ENCODE data around the gene MAP3K3.

The MAP3K3 gene

GRCh38 chr17:63622574-63623390 is 565 bp downstream of the MAP3K3 start:
- DNase-seq: peak; percentile 39

GRCh38 chr17:63623786-63624530 is 1.7 kb downstream of the MAP3K3 start:
- DNase-seq: no peak

- DNase-seq: no peak
Observed at GRCh38 chr17:63624531-63624880, 2.3 kb downstream of the MAP3K3 start.

DNA sequence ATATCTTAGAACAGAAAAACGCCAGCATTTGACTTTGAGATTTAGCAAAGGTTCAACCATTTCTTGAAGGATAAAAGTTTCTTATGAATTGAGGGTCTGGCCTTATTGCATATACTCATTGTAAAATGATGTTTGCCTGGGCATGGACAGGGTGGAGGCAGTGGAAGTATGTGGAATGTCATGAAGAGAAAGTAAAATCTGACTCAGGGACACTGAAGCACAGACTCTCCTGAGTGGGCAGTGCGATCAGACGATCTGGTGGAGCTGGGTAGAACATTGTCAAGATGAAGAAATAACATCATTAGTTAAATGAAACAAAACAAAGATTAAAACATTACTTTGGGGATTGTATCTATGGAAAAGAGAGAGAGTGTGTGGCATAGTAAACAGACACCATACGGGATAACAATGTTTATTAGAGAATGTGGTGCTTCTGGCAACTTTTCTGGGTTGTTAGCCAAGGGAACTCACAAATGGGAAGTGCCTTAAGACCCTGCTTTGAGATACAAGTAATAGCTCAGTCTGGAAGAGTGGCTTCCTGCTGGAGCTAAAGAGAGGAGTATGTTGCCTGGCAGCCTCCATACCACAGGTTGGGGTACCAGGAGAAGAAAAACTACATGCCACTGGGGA is 4.4 kb downstream of the MAP3K3 start:
- no peak for DNase-seq

- DNase-seq: no peak
Observed at GRCh38 chr17:63629627-63630026, 7.4 kb downstream of the MAP3K3 start.

GRCh38 chr17:63631062-63631461 is 8.8 kb downstream of the MAP3K3 start:
- no peak for DNase-seq

DNA sequence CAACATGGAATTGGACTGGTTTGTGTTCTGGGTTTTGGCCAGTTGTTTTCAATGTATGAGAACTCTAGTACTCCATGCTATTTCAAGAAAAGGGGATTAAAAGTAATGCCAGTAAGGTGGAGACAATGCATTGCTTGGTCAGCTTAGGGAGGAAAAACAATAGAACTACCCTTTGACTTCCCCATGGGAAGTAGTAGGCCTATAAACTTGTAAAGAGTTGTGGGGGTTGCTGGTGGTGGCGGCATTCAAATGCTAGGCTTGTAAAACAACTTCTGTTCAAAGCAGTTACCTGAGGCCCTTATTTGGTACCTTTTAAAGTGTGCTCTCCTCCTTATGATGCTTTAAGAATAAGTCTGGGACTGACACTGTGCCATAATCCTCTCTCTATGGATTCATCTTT is 9.4 kb downstream of the MAP3K3 start:
- no peak for DNase-seq

DNA sequence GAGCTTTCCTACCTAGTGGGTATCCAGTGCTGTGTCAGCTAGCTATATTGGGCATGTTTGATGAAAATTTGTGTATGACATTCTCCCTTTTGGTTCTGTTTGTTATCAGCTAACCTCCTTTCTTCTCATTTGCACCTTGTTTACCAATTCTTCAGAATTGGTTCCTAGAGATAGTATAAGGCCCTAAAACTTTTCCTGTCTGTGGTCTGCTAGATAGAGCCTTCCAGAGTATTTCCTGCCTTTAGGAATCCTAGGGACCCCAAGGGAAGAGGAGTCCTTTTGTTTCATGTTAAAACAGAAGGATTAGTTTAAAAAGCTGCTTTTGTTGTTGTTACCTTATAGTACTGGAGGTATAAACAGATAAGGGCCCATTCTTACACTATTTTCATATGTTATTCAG is 11.5 kb downstream of the MAP3K3 start:
- no peak for DNase-seq

DNA sequence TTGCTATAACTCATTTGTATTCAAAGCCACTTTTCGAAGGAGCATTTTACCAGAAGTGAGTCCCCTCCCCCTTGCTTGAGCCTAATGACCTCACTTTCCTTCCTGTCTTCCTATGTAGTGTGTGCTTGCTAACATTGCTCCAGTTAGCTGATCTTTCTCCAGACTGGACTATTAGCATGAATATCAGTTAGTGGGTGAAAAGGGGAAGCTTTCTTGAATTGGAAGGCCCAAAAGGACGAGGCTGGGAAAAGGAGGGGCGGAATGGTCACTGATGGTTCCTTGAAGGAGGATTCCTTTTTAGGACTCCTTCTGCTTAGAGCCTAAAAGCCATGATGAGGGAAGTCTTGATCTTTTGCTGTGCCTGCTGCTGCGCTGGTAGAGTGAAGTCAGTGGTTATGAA is 11.9 kb downstream of the MAP3K3 start:
- DNase-seq: no peak

GRCh38 chr17:63634816-63635215 is 12.6 kb downstream of the MAP3K3 start:
- no peak for DNase-seq

- DNase-seq: no peak
Observed at GRCh38 chr17:63635290-63635689, 13.1 kb downstream of the MAP3K3 start.

- DNase-seq: no peak
Observed at GRCh38 chr17:63635787-63636186, 13.6 kb downstream of the MAP3K3 start.

DNA sequence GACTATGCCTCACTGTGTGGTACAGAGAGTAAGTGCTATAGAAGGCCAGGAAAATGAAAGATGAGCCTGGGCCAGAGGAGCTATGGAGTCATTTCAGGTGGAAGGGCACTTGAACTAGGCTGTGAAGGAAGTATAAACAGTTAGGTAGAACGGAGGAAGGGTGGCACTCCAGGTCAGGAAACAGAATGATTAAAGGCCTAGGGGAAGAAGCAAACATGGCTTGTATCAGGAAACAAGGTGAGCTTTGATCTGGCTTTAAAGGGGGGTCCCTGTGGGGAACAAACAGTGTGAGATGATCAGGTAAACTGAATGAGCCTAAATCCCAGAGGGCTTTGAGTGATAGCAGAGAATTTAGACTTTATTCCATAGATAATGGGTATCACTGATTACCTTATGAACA is 16.9 kb downstream of the MAP3K3 start:
- DNase-seq: no peak

DNA sequence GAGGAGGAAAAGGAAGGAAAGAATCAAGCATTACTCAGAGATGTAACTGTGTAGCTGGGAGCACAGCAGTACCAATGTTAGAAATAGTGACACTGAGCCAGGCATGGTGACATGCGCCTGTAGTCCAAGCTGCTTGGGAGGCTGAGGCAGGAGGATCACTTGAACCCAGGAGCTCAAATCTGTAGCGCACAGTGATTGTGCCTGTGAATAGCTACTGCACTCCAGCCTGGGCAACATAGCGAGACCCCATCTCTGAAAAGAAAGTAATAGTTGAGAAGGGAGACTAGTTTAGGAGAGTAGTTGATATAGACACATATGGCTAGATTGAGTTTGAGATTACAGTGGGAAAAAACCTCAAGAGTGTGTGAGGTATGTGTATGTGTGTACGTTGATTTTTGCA is 17.8 kb downstream of the MAP3K3 start:
- DNase-seq: no peak

DNA sequence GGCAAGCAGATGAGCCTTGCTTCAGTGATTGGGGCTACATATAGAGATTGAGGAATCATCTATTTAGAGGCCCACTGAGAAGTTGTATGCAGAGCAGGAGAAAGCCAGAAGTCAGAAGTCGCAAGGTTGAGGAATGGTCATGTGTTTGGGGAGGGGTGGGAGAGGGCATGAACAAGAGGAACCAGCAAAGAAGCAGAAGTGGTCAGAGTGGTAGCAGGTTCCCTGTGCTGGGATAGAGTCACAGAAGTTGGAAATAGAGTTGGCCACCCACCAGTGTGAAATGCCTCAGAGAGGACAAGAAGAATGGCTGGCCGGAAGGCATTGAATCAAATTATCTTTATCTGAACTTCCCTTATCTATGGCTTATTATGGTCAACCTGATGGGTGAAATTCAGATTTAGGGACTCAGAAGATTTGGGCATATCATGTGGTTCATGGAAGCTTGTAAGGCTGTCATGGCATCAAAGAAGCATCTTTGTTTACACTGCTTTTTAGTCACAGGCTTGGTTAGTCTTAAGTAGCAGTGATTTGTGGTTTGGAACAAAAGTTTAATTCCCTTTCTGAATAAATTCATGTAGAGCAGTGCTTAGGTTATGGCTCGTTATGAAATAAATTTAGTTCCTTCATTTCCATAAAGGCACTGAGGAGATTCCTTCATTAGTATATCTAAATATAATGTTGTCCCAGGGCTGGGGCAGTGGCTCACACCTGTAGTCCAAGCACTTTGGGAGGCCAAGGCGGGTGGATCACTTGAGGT is 19.7 kb downstream of the MAP3K3 start:
- DNase-seq: no peak

- DNase-seq: no peak
Observed at GRCh38 chr17:63644846-63645245, 22.6 kb downstream of the MAP3K3 start.

DNA sequence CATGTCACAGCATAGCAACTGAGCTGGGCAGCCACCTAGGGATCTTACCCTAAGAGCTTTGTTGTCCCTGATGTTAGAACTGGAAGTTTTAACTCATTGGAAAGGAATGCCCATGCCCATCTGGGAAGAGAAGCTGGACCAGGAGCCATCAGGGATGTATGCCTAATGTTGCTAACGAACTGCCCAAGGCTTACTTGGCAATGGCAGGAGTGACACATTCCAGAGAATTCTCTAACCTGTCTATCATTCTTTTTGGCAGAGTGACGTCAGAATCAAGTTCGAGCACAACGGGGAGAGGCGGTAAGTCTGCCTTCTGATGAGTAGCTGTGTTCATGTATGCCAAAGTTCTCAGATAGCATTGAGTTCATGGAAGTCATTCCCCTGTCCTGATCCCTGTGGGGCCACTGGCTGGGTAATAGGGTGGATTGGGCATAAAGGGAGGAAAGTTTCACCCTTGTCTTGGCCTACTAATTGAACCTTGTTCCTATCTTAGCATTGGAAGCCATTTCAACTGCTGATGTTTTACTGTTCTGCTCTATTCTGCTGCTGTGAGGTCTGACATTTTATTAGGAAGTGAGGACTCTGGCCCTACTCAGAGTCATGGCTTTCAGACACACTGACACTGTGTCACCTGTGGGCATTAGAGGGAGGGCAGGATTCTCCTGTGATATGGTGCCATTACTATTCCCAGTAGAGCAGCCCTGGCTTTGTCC is 23.7 kb downstream of the MAP3K3 start:
- DNase-seq: no peak

DNA sequence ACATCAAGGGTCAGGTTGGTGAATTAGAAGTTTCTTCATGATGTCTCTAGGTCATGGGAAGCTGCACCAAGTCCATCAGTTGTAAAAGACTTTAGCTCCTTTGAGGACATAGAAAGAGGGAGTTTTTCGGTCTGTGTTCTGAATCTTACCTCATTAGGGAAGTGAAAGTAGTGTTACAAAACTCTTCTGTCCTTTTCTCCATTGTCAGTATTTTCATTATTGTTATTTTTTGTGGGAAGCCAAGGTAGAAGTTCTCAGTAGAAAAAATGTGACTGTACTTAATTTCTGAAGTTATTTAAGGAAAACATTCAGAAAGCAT is 24.2 kb downstream of the MAP3K3 start:
- DNase-seq: no peak

DNA sequence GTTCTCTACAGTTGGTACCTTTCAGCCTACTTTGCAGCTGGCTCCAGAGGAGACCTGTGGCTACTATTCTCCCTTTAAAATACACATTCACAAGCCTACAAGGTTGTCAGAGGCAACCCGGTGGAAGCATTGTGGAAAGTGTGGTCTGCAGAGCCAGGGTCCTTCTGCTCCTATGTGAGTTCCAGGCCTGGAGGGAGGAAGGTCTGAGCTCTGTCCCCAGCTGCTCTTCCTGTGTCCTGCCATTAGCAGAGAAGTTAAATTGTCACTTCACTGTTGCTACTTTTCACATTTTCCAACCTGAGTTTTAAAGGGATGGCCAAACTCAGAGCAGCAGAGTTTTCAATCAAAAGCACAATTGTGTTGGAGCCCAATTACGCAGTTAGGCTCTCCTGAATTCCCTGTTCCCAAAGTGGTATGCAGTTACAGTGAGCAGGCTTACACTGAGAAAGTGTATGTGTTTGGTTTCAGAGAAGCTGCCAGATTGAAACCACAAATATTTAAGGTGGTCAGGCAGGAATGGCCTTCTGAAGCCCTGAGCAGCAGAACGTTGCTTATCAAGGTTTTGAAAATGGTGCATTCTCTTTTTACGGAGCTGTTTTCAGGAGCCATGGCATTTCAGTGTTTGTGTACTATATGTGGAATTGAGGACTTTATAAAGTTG is 25.0 kb downstream of the MAP3K3 start:
- DNase-seq: no peak

DNA sequence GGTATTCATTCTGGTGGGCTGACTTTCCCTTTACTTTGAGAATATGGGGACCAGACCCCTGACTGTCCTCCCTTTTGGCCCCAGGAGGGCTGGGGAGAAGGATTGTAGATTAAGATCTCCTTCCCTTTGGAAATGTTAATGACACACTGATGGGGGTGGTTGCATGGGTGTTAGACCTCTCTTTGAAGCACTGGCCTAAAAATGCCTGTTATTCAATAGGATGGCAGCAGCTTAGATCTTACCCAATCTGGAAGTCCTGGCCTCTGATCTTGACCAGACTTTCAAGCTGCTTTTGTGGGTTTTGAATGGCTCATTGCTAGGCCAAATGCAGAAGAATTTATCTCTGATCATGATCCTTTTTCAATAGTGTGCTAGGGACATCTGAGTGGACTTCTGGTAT is 25.7 kb downstream of the MAP3K3 start:
- no peak for DNase-seq

DNA sequence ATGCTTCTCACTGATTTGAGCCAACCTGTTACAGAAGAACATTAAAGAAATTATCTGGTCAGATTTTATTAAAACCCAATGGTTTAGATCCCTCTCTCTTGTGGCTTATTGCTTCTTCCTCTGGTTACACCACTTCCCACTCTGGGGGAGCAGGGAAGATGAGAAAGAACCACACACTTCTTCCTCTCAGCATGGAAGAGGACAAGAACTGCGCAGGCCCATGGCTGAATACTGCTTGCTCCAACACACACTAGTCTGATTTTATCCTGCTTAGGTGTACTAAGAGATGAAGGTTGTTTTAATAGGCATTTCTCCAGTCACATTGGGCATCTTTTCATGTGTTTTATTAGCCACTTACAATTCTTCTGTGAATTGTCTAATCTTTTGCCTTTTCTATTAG is 27.6 kb downstream of the MAP3K3 start:
- DNase-seq: no peak

GRCh38 chr17:63652106-63652505 is 29.9 kb downstream of the MAP3K3 start:
- DNase-seq: no peak

Data from NCI-H526 treated with DMSO at 0.1 percent for 48 hours (cell line).